Measurements from ENCODE around the gene C2orf69. TPM values are rescaled to one million over a fixed set of nuclear protein-coding genes. Genes with fewer than 3 reads are reported as not detected.
A peak's percentile ranks its signal among the peaks of the same experiment; 100 is the strongest.

C2orf69 gene
- total and polyA plus RNA-seq, 2 of the 13 experiments (the other 11 are each of a cell fraction or from before 2014, with no cell fraction given), result 4.8 to 19.3 TPM

- TF ChIP-seq POGK (CRISPR knock-in tag; conservative IDR thresholded peaks at IDR 0.05) (peak; percentile 90), AKAP8 (CRISPR knock-in tag; IDR thresholded peaks at IDR 0.05) (peak; percentile 73; the same call in 1 of the 2 replicates), JUND (CRISPR knock-in tag; IDR thresholded peaks at IDR 0.05) (no peak), RBM39 (IDR thresholded peaks at IDR 0.05; ENCODE audit: low read depth, low read length, poor library complexity, severe bottlenecking) (peak; percentile 55), ZZZ3 (CRISPR knock-in tag; IDR thresholded peaks at IDR 0.05; ENCODE audit: borderline replicate concordance) (no peak), THAP11 (CRISPR knock-in tag; IDR thresholded peaks at IDR 0.05) (peak; percentile 84), PCBP2 (optimal IDR thresholded peaks at IDR 0.05; ENCODE audit: low read depth, low read length, poor library complexity, severe bottlenecking) (no peak), ETS1 (CRISPR knock-in tag; IDR thresholded peaks at IDR 0.05) (no peak; the same call in 1 of the 2 replicates), TRAFD1 (CRISPR knock-in tag; IDR thresholded peaks at IDR 0.05; ENCODE audit: borderline replicate concordance) (no peak), TCF7 (IDR thresholded peaks at IDR 0.05; ENCODE audit: low read depth) (no peak), MXD1 (CRISPR knock-in tag; IDR thresholded peaks at IDR 0.05) (peak; percentile 95), ZNF354B (CRISPR knock-in tag; IDR thresholded peaks at IDR 0.05) (peak; percentile 71; the same call in 1 of the 2 replicates), CBX2 (IDR thresholded peaks at IDR 0.05; ENCODE audit: low read depth, low read length) (no peak), CBX2 (CRISPR knock-in tag; IDR thresholded peaks at IDR 0.05; ENCODE audit: low read depth) (no peak), ZNF430 (CRISPR knock-in tag; IDR thresholded peaks at IDR 0.05) (peak; percentile 32; the same call in 1 of the 2 replicates), DZIP1 (CRISPR knock-in tag; IDR thresholded peaks at IDR 0.05) (peak; percentile 62; the same call in 1 of the 2 replicates), ARNT2 (CRISPR knock-in tag; IDR thresholded peaks at IDR 0.05; ENCODE audit: low read depth) (peak; percentile 99), ZNF878 (CRISPR knock-in tag; IDR thresholded peaks at IDR 0.05) (peak; percentile 90), ZFP90 (CRISPR knock-in tag; IDR thresholded peaks at IDR 0.05; ENCODE audit: borderline replicate concordance) (peak; percentile 81; the same call in 1 of the 2 replicates), CHD4 (IDR thresholded peaks at IDR 0.05; ENCODE audit: borderline replicate concordance, low read length) (no peak)
Observed at GRCh38 chr2:199911052-199911876, at the start of gene C2orf69 (continued).

Measured in HepG2 (cell line).